DOHH2 (cell line): ENCODE results near the gene ARAP3.

Source experiments
- H3F3A ChIP-seq: fragments of 200-600 bp; sonication (generic), shearing (Covaris generic); 2 replicates; pipeline ENCODE4 v1.6.0; 2016; ENCODE audit warnings: antibody characterized with exemption, mild to moderate bottlenecking; ENCODE audit not compliant: control insufficient read depth, insufficient read depth
- H3K27ac ChIP-seq: fragments of 200-600 bp; sonication (generic); 2 replicates; pipeline ENCODE4 v1.5.1; 2014; ENCODE audit warnings: low read depth, mild to moderate bottlenecking, low read length, moderate library complexity
- H3K27me3 ChIP-seq: fragments of 200-600 bp; sonication (generic); 2 replicates; pipeline ENCODE4 v1.6.1; 2014; ENCODE audit warnings: mild to moderate bottlenecking, low read length, mixed read lengths; ENCODE audit not compliant: control insufficient read depth
- H3K36me3 ChIP-seq: fragments of 200-600 bp; sonication (generic); 2 replicates; pipeline ENCODE4 v1.6.1; 2014; ENCODE audit warnings: mild to moderate bottlenecking, low read length, moderate library complexity, mixed read lengths; ENCODE audit not compliant: control insufficient read depth
- H3K4me1 ChIP-seq: fragments of 200-600 bp; sonication (generic); 2 replicates; pipeline ENCODE4 v1.6.1; 2014; ENCODE audit warnings: mild to moderate bottlenecking, low read length, mixed read lengths; ENCODE audit not compliant: control insufficient read depth
- H3K4me2 ChIP-seq: fragments of 200-600 bp; sonication (generic); 2 replicates; pipeline ENCODE4 v1.6.0; 2014; ENCODE audit warnings: mild to moderate bottlenecking, low read length, moderate library complexity
- H3K4me3 ChIP-seq: fragments of 200-600 bp; sonication (generic); 2 replicates; pipeline ENCODE4 v1.5.1; 2014; ENCODE audit warnings: mild to moderate bottlenecking, low read length, mixed read lengths
- H3K79me2 ChIP-seq: fragments of 200-600 bp; sonication (generic); 2 replicates; pipeline ENCODE4 v1.6.1; 2014; ENCODE audit warnings: mild to moderate bottlenecking, low read length, mixed read lengths; ENCODE audit not compliant: control insufficient read depth
- H3K9me2 ChIP-seq: fragments of 200-600 bp; sonication (generic); replicated peaks from 2 replicates; pipeline ENCODE4 v1.6.1; 2014; ENCODE audit warnings: mild to moderate bottlenecking, low read length, mixed read lengths; ENCODE audit not compliant: control insufficient read depth
- H3K9me3 ChIP-seq: fragments of 200-600 bp; sonication (generic); 2 replicates; pipeline ENCODE4 v1.6.1; 2014; ENCODE audit warnings: antibody characterized with exemption, low read length, mixed read lengths; ENCODE audit not compliant: control insufficient read depth, insufficient read depth
- H4K20me1 ChIP-seq: fragments of 200-600 bp; sonication (generic); 2 replicates; pipeline ENCODE4 v1.6.0; 2014; ENCODE audit warnings: low read depth, mild to moderate bottlenecking, antibody characterized with exemption, low read length, moderate library complexity; ENCODE audit not compliant: control insufficient read depth, insufficient read depth
- CTCF ChIP-seq: fragments of 200-600 bp; sonication (generic); IDR thresholded peaks from one replicate; pipeline ENCODE4 v1.5.1; 2014; ENCODE audit warnings: antibody characterized with exemption, mild to moderate bottlenecking, low read depth, low read length; ENCODE audit not compliant: poor library complexity, severe bottlenecking
- EZH2phosphoT487 ChIP-seq: fragments of 200-600 bp; sonication (generic); IDR thresholded peaks from 2 replicates; pipeline ENCODE4 v1.6.1; 2017; ENCODE audit warnings: borderline replicate concordance, mild to moderate bottlenecking, antibody characterized with exemption, low read length, moderate library complexity, mixed read lengths

ARAP3 gene

GRCh38 chr5:141618030-141618803 lies 63.8 kb downstream of the ARAP3 start:
- Histone ChIP-seq H3K27me3 (no peaks in the 10 kb centered on the region), H3K4me3 (peak overlapping the region; percentile 71), H3K9me3 (no peaks in the 10 kb centered on the region), H3K4me2 (peak overlapping the region; percentile 71), H3K4me1 (peaks cover 47% of the 10 kb centered on the region), H3K79me2 (peaks cover 53% of the 10 kb centered on the region), H4K20me1 (peaks cover 7% of the 10 kb centered on the region; the same call in 1 of the 2 replicates), H3F3A (peaks cover 16% of the 10 kb centered on the region), H3K36me3 (peaks cover 54% of the 10 kb centered on the region), H3K9me2 (no peaks in the 10 kb centered on the region), H3K27ac (peak overlapping the region; percentile 51)
- TF ChIP-seq CTCF (no peak), EZH2phosphoT487 (no peak)

- Histone ChIP-seq H3K4me1 (peaks cover 52% of the 10 kb centered on the region), H3K27ac (no peak overlapping the region), H3K4me2 (peak overlapping the region; percentile 71), H3K4me3 (peak overlapping the region; percentile 71), H3F3A (peaks cover 16% of the 10 kb centered on the region), H3K36me3 (peaks cover 49% of the 10 kb centered on the region), H3K9me2 (no peaks in the 10 kb centered on the region), H3K9me3 (no peaks in the 10 kb centered on the region), H3K27me3 (no peaks in the 10 kb centered on the region), H3K79me2 (peaks cover 59% of the 10 kb centered on the region), H4K20me1 (peaks cover 7% of the 10 kb centered on the region; the same call in 1 of the 2 replicates)
- TF ChIP-seq CTCF (no peak), EZH2phosphoT487 (no peak)
Measured at GRCh38 chr5:141617682-141618029, 64.4 kb downstream of the ARAP3 start.

GRCh38 chr5:141617128-141617527 lies 64.9 kb downstream of the ARAP3 start:
- Histone ChIP-seq H3K4me3 (peak overlapping the region; percentile 71), H4K20me1 (peaks cover 7% of the 10 kb centered on the region; the same call in 1 of the 2 replicates), H3K79me2 (peaks cover 64% of the 10 kb centered on the region), H3K27ac (no peak overlapping the region), H3K36me3 (peaks cover 47% of the 10 kb centered on the region), H3F3A (peaks cover 16% of the 10 kb centered on the region), H3K9me3 (no peaks in the 10 kb centered on the region), H3K9me2 (no peaks in the 10 kb centered on the region), H3K4me2 (peak overlapping the region; percentile 71), H3K4me1 (peaks cover 52% of the 10 kb centered on the region), H3K27me3 (no peaks in the 10 kb centered on the region)
- no peak for TF ChIP-seq EZH2phosphoT487
- TF ChIP-seq CTCF = no peak
